GM21619 (cell line): ENCODE measurements around the gene KRTAP10-3.

Experiments
- ATAC-seq: cut with Tn5 transposase; IDR thresholded peaks from one replicate; pipeline ENCODE4 v1.9.1; 2021; ENCODE audit not compliant: unreplicated experiment

KRTAP10-3 gene

DNA sequence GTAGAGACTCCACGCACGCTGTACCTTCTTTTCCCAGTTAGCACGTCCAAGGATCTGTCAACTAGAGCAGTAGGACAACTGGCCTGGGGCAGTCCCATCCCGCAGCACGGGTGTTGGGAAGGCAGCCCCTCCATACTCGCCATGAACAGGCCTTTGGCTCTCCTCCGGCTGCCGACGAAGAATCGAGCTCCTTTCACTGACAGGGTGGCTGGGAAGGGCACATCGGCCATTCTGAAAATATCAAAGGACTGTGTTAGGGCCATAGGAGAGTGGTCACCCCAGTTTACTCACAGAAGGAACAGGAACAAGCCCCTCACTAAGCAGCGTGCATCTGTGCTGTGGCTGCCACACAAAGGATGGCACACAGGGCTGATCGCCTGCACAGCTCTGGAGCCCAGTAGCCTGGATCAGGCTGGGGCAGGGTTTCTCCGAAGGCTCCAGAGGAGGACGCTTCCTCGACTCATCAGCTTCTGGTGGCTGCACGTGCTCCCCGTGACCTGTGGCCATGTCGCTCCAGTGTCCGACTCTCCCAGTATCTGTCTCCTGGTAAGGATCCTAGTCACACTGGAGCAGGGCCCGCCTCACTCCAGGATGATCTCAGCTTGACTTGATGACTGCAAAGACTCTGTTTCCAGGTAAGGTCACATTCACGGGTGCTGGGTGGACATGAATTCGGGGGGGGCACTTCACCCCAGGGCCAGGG lies 27.5 kb downstream of the KRTAP10-3 start:
- no peak for ATAC-seq

- no peak for ATAC-seq
These were observed 28.2 kb downstream of the KRTAP10-3 start for GRCh38 chr21:44530221-44530902.

DNA sequence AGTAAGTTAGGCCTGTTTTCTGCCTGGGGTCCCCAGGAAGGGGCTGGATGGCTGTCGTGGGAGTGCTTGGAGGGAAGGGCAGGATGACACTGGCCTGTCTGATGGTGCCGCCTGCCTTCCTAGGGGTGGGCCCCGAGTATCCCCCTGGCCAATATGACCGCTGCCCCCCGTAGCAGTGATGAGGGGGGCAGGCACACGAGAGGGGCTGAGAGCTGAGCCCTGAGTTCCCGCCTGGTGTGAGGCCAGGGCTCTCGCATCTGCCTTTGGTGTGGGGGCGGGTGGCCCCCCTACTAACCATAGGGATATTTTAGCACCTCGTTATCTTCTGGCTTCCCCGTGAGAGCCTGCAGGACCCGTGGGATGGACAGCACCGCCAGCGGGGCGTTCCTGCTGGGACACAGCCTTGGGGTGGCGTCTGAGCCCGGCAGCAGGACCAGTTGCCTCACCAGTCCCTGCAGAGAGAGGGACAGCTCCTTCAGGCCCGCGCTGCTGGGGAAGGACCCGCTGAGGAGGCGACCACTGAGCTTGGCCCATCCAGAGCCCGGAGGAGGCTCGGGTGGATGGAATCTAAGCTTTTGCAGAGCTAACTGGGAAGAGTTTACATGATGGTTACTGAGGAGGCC lies 29.0 kb downstream of the KRTAP10-3 start:
- ATAC-seq = no peak

GRCh38 chr21:44529011-44529421 lies 29.6 kb downstream of the KRTAP10-3 start:
- ATAC-seq = no peak

- no peak for ATAC-seq
These were observed 30.0 kb downstream of the KRTAP10-3 start for GRCh38 chr21:44528634-44528995.

DNA sequence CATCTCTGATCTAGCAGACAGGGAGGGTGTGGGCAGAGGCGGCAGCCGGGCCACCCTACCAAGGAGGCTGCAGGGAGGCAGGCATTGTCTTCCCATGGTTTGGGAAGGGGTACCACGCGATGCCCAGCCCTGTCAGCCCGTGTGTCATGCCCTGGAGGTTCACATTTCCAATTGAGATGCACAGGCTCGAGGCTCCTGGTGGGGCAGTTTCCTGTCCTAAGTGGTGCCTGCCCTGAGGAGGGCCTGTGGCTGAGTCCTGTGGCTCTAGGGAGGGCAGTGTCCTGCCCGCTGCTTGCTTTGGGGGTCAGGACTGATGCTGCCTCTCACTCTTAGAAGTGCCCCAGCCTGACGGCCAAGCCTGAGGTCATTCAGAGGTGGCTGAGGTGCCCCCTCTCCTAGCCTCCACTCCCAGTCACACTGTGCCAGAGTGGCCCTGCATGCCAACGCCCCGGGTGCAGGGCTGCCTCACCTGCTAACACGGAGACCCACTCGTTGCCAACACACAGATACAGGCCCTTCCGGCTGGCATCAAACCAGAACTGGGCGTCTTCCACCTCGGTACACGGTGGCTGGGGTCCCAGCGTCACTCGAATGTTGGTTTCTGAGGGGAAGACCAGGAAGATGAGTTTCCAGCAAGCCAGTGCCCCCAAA lies 30.5 kb downstream of the KRTAP10-3 start:
- ATAC-seq = no peak

DNA sequence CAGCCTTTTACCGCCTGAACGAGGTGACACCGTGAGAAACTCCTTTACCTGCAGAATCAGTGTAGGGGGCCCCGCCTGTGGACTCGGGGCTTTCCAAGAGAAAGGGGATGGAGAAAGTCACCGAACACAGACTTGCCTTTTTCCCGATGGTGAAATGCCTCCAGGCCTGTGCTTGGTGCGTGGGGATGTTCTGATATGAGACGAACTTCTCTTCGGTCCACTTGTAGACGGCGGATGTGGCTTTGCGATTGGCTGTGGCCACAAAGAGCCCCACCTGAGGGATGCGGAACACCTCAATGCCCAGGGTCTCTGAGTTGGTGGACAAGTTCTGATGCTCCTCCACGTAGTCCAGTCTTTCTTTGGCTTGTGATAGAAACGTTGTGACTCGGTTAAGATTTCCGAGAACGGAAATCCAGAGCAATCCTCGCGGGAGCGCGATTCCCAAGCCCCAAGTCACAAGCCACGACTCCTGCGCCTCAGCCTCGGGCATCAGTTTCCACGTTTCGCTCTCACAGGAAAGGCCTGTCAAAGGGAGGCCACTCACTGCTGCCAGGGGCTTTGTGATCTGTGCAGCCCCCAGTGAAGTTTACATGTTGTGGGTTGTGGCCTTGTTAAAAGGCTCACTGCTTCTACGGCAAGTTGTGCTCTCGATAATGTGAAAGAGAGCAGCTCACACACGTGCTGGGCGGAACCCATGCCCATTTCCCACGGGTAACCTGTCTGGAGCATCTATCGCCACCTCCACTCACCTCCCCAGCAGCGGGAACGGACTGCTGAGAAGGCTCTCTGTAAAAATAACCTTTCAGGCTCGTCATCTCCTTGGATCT lies 31.2 kb downstream of the KRTAP10-3 start:
- ATAC-seq = no peak

GRCh38 chr21:44526096-44526997 lies 32.2 kb downstream of the KRTAP10-3 start:
- no peak for ATAC-seq

DNA sequence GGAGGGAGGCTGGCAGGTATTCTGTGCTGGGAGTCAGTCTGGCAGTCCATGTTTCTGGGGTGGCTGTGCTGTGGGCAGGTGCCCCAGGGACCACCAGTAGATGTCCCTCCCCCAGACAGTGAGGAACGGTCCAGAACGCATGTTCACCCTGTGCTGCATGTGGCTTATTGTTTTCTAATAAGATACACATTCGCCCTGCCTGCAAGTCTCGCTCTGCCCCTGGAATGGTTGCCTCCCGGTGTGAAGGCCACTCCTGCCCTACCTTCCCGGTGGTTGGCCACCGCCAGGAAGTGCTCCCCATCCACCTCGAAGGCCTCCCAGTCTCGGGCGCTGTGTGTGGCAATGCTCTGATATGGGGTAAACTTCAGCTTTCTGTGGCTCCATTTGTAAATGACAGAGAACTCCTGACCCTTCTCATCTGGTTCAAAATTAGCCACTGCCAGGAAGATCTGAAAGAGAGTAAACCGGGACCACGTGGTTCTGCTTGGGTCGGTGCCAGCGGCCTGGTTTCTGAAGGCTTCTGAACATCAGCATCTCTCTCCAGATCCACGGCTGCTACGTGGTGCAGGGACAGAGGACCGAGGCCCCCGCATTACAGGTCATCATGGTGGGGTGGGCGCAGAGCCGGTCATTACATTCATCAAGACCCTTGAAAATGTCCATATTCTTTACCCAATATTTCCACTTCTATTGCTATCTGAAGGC lies 33.1 kb downstream of the KRTAP10-3 start:
- no peak for ATAC-seq

GRCh38 chr21:44524414-44525371 lies 33.9 kb downstream of the KRTAP10-3 start:
- no peak for ATAC-seq

- no peak for ATAC-seq
These were observed 34.8 kb downstream of the KRTAP10-3 start for GRCh38 chr21:44523567-44524413.

DNA sequence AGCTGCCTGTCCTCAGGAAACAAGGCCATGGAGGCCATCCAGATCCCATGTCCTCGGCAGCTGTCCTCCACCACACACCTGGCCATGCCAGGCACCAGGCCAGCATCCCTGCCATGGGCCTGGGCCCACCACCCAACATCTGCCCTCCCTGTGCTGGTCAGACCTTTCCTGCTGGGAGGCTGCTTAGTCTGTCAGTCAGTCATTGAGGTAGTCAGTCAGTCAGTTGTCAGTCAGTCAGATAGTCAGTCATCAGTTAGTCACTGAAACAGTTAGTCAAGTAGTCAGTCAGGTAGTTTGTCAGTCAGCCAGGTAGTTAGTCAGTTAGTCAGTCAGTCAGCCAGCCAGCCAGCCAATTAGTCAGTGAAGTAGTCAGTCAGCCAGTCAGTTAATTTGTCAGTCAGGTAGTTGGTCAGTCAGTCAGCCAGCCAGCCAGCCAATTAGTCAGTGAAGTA lies 35.8 kb downstream of the KRTAP10-3 start:
- ATAC-seq = no peak

- no peak for ATAC-seq
These were observed 36.5 kb downstream of the KRTAP10-3 start for GRCh38 chr21:44521928-44522752.

GRCh38 chr21:44521301-44521927 lies 37.2 kb downstream of the KRTAP10-3 start:
- no peak for ATAC-seq

GRCh38 chr21:44520326-44521300 lies 38.0 kb downstream of the KRTAP10-3 start:
- ATAC-seq = no peak
